ENCODE results near the gene OS9.

Gene OS9

DNA sequence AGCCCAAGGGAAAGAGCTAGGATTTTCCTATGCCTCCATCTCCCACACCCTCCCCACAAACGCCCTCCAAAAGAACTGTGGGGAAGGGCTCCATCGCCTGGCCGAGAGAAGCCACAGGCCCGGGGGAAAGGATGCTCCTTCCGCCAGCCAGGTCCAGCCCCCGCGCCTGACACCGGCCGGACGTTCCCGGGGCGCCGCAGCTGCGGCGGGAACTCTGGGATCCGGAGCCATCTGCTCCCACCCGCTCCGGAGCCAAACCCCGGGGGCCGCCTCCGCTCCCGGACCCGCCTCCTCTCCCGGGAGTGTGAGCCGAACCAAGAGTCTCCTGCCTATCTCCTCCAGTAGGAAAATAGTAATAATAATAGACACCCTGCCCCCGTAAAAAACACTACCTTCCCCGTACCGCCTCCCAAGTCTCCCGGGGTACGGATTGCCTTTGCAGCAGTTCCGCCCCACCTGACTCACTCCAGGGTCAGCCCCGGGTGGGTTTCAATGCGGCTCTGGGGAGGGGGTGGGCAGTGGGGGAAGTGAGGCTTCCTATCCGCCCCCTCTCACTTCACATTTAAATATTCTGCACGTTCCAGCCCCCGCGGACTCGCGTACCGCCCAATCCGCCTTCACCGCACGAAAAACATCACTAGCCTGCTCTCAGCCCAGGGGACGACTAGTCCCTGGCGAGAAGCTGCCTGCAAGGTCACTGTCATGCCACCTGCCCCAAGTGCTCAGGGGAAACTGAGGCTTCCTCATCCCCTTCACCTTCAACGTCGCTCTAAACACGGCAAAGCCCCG is 42.2 kb downstream of the OS9 start:
- no peak for DNase-seq (ENCODE audit: low read depth in 2 of 2)

DNA sequence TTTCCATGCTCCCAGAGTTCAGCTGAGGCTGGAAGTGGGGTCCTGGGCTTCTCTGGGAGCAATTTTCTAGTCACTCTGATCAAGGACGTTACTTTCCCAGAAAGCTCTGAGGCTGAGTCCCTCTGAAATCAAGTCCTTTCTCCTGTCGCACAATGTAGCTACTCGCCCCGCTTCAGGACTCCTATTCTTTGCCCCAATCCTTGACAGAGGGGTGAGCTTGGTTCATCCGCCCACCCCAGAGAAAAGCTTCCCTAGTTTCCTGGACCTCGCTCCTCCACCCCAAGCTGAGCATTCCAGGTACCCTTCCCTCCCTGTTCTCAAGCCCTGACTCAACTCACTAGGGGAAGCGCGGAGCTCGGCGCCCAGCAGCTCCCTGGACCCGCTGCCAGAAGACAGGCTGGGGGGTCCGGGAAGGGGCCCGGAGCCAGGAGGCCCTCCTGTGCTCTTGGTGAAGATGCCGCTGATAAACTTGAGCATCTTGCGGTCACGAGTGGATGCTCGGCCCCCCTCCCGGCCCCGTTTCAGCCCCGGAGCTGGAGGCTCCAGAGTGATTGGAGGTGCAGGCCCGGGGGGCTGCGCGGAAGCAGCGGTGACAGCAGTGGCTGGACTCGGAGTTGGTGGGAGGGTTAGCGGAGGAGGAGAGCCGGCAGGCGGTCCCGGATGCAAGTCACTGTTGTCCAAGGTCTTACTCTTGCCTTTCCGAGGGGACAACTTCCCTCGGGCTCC is 43.0 kb downstream of the OS9 start:
- DNase-seq (ENCODE audit: low read depth in 2 of 2), result no peak

- no peak for DNase-seq (ENCODE audit: low read depth in 2 of 2)
Observed at GRCh38 chr12:57737467-57738460, 43.8 kb downstream of the OS9 start.

- no peak for DNase-seq (ENCODE audit: low read depth in 2 of 2)
Observed at GRCh38 chr12:57738661-57739237, 44.8 kb downstream of the OS9 start, which contains the start of gene AGAP2. Gene AGAP2 (minus strand): TSS chr12:57738742. CDS start chr12:57738246, 496 bp downstream.

DNA sequence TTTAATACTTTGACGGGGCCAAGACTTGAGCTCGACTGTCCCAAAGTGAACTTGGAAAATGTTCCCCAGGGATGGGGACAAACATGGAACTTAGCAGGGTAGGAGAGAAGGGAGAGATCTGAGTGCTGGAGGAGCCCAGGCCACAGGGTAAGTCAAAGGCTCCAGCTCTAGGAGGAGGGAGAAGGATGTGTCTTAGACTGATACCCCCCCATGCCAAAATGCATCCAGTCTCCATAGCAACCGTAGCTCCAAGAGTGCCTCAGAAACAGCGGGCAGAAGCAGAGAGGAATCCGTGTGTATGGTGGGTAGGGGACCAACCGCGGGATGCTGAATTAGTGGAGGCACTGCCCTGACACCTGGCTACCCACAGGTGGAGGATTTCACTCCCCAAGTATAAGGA is 45.5 kb downstream of the OS9 start:
- DNase-seq (ENCODE audit: low read depth in 2 of 2), result no peak

DNA sequence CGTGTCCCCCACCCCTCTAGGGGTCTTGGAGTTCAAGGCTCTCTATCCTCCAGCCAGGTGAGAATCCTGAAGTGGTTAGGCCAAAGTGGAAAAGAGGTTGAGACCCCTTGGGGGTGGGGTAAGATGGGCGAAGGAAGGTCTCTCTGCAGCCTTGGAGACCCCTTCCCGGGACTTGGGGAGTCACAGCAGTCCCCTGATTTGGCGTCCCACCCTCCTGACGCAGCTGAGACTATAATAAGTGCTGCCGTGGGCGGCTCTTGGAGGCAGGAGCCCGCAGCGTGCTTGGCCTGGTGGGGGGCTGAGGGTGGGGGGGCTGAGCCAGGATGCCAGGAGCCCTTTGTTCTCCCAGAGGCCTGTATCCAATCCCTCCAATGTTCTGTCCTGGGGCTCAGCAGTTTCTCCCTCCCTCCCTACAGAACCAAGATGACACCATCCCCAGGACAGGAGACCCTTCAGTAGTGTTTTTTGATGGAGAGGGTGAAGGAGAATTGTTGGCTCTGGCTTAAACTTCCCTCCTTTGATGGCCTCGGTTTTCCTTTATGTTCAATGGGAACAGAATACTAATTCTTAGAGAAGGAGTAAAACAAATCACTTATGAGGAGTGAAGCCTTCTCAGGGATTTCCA is 46.1 kb downstream of the OS9 start:
- no peak for DNase-seq (ENCODE audit: low read depth in 2 of 2)

- peak in 1 of 2 donors; percentile 60 for DNase-seq (ENCODE audit: low read depth in 2 of 2)
Observed at GRCh38 chr12:57740656-57741412, 46.9 kb downstream of the OS9 start.

- DNase-seq (ENCODE audit: low read depth in 2 of 2), result no peak
Observed at GRCh38 chr12:57741413-57741789, 47.5 kb downstream of the OS9 start.

- DNase-seq (ENCODE audit: low read depth in 2 of 2), result peak; percentile 47 to 55
Observed at GRCh38 chr12:57741844-57742738, 48.2 kb downstream of the OS9 start.

- no peak for DNase-seq (ENCODE audit: low read depth in 2 of 2)
Observed at GRCh38 chr12:57743769-57744168, 49.8 kb downstream of the OS9 start.

DNA sequence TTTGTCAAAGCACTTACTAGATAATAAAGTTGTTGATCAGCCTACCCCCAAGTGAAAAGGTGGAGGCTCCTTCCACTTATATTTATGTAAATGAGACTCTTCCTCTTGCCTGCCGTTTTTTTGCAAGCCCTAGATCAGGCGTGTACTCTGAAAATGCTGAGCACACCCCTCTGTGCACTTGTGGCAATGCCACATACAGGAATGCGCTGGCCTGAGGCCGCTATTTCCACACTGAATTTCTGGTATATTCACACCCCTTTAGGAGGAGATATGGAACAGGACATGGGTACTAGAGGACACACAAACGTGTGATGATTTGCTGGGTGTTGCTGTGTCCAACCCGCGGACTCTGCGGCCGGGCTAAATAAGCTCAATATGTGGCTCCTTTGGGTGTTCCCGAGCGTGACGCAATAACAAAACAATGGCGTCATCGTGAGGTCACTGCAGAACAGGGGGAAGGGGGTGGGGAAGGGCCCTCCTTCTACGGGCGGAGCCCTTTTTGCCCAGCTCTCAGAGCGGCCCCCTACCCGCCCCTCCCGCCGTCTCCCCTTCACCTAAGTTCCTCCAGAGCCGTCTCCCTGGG is 50.4 kb downstream of the OS9 start:
- DNase-seq (ENCODE audit: low read depth in 2 of 2), result no peak

DNA sequence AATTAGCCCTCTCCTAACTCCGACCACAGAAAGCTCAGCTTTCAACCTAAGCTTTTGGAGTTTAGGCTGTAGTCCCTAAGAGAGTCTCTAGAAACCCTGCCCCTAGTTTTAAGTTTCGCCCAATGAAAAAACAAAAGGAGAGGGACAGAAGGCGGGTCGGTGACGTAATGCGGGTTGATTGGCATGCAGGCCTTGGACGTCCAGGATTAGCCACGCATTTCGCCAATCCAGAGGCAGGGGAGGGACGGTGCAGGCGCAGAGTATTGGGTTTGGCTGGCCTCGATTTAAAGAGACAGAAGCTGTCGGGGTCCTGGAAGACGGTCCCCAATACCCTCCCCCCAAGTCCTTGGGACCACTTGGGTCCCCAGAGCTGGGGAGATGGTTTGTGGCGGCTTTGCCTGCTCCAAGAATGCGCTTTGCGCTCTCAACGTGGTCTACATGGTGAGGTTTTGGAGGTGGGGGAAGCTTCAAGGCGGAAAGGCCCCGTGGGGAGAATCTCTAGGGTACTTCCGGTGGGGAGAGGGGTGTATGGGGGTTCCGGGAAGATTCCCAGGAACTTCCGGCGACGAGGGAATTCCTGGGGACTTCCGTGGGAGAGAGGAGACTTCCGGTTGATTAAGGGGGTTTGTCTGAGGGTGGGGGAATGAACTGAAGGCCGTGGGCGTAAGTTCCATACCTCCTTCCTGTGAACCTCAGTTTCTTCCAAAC is 51.0 kb downstream of the OS9 start, which contains the start of gene TSPAN31:
TSPAN31 (plus strand) TSS at position 263 of the 708 bp plus-strand sequence; CDS start at position 379, 116 bp downstream.
- peak; percentile 69 to 87 for DNase-seq (ENCODE audit: low read depth in 2 of 2)

GRCh38 chr12:57745485-57745881 is 51.6 kb downstream of the OS9 start:
- DNase-seq (ENCODE audit: low read depth in 2 of 2), result no peak

- DNase-seq (ENCODE audit: low read depth in 2 of 2), result no peak
Observed at GRCh38 chr12:57746025-57746424, 52.1 kb downstream of the OS9 start.

DNA sequence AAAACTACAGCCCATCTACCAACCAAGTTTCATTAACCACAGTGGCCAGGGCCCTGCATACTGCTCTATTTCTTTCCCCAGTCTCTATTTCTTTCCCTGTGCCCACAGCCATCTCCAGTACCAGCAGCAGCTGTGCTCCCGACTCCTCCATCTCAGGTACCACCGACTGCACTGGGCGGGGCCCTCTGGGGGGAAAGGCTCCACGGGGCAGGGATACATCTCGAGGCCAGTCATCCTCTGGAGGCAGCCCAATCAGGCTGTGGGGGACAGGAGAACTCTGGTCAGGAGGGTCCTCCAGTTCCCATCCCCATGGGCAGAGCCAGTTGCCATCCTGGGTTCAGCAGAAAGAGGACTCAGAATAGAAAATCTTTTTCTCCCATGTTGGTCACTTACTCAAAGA is 55.1 kb downstream of the OS9 start:
- DNase-seq (ENCODE audit: low read depth in 2 of 2), result no peak

- DNase-seq (ENCODE audit: low read depth in 2 of 2), result no peak
Observed at GRCh38 chr12:57750561-57751431, 56.9 kb downstream of the OS9 start.

DNA sequence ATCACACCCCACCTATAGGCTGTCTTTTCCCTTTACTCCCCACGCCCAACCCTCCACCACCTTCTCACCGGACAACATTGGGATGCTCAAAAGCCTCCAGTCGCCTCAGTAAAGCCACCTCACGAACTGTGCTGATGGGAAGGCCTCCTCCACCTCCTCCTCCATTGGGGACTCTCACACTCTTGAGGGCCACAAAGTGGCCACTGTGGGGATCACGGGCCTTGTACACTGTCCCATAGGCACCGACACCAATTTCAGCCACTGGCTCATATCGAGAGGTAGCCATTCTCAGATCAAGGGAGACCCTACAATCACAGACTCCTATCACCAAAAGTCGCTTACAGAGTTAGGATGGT is 57.5 kb downstream of the OS9 start:
- no peak for DNase-seq (ENCODE audit: low read depth in 2 of 2)
